Mesothelial cell of epicardium (in vitro differentiated cells): Measurements from ENCODE around the gene FBXO46. TPM values are rescaled to one million over a fixed set of nuclear protein-coding genes. Genes with fewer than 3 reads are reported as not detected.
A peak's percentile ranks its signal among the peaks of the same experiment; 100 is the strongest.

Source experiments
- DNase-seq, 2 experiments: peaks; one replicate each; pipeline ENCODE4 v3.0.0; 2021; ENCODE audit warnings: low spot score in 2 of 2; ENCODE audit not compliant: unreplicated experiment in 2 of 2
- H3K27ac Mint-ChIP-seq: 2 replicates; pipeline ENCODE4 v1.8.0; 2021; ENCODE audit warnings: mixed read lengths
- H3K27me3 Mint-ChIP-seq: 2 replicates; pipeline ENCODE4 v1.8.0; 2021; ENCODE audit warnings: low read depth, mixed read lengths
- H3K36me3 Mint-ChIP-seq: 2 replicates; pipeline ENCODE4 v1.8.0; 2021; ENCODE audit warnings: mixed read lengths
- H3K4me1 Mint-ChIP-seq: 2 replicates; pipeline ENCODE4 v1.8.0; 2021; ENCODE audit warnings: mixed read lengths
- H3K4me3 Mint-ChIP-seq: 2 replicates; pipeline ENCODE4 v1.8.0; 2021; ENCODE audit warnings: mild to moderate bottlenecking, moderate library complexity, mixed read lengths
- H3K9me3 Mint-ChIP-seq: 2 replicates; pipeline ENCODE4 v1.8.0; 2021; ENCODE audit warnings: mixed read lengths
- total RNA-seq: library from RNA; stranded (reverse); gene quantifications from 3 replicates; pipeline ENCODE4 v1.2.1, GENCODE V29; 2021
- TF ChIP-seq, protein P1 (sequence below): fragments of 200-600 bp; sonication (generic); IDR thresholded peaks from one replicate; pipeline ENCODE4 v1.5.0; 2021; ENCODE audit warnings: antibody characterized with exemption; ENCODE audit not compliant: unreplicated experiment

Gene FBXO46
- total RNA-seq, 1 donor from 2014 or later = 36.6 TPM

DNA sequence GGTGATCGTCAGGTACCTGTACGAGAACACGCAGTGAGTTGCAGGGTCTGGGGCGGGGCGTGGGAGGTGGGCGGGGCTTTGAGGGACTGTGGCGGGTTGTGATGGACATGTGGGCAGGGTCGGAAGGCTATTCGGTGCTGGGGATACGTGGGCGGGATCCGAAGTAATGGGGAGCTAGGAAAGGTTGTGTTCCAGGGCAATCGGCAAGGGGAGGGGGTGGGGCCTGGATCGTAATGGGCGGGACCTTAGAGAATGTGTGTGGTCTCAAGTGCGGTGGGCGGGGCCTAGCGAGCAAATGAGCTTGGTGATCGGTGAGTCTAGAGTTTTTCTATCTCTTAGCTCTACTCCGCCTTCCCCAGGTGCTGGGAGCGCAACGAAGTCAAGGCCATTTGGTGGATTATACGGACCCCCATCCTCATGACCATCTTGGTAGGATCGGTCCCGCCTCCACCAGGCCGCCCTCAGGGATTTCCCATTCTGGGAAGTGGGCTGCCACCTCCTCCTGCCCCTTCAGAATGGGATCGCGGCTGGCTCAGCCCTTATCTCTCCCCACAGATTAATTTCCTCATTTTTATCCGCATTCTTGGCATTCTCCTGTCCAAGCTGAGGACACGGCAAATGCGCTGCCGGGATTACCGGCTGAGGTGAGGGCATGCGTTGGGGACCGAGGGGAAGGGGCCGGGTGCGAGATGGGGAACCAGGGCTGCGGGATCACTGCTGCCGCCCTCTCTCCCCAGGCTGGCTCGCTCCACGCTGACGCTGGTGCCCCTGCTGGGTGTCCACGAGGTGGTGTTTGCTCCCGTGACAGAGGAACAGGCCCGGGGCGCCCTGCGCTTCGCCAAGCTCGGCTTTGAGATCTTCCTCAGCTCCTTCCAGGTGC, 53.1 kb downstream of the FBXO46 start:
- Mint-ChIP-seq H3K4me3 (peak overlapping the region; percentile 68), H3K36me3 (no peaks in the 10 kb centered on the region), H3K27me3 (peaks cover 13% of the 10 kb centered on the region), H3K9me3 (no peaks in the 10 kb centered on the region), H3K4me1 (peaks cover 20% of the 10 kb centered on the region), H3K27ac (peak overlapping the region; percentile 92)
- TF ChIP-seq, protein P1, sequence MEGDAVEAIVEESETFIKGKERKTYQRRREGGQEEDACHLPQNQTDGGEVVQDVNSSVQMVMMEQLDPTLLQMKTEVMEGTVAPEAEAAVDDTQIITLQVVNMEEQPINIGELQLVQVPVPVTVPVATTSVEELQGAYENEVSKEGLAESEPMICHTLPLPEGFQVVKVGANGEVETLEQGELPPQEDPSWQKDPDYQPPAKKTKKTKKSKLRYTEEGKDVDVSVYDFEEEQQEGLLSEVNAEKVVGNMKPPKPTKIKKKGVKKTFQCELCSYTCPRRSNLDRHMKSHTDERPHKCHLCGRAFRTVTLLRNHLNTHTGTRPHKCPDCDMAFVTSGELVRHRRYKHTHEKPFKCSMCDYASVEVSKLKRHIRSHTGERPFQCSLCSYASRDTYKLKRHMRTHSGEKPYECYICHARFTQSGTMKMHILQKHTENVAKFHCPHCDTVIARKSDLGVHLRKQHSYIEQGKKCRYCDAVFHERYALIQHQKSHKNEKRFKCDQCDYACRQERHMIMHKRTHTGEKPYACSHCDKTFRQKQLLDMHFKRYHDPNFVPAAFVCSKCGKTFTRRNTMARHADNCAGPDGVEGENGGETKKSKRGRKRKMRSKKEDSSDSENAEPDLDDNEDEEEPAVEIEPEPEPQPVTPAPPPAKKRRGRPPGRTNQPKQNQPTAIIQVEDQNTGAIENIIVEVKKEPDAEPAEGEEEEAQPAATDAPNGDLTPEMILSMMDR = no peak
- peak; percentile 75 to 81 for DNase-seq

DNA sequence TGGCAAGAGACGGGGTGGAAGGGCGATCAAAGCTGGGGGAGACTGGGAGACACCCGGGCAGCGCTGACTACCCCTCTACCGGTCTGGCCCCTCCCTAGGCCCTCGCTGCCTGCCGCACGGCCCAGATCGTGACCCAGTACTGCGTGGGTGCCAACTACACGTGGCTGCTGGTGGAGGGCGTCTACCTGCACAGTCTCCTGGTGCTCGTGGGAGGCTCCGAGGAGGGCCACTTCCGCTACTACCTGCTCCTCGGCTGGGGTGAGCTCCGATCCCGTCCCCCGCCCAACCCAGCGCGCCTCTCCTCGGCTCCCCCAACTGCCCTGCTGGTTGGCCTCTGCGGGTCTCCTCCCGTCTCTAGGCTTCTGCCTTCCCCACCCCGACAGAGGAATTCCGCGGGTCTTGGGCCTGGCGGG, 53.8 kb downstream of the FBXO46 start:
- peaks cover 19% of the 10 kb centered on the region for H3K27me3 Mint-ChIP-seq
- H3K9me3 Mint-ChIP-seq = no peaks in the 10 kb centered on the region
- H3K36me3 Mint-ChIP-seq = no peaks in the 10 kb centered on the region
- TF ChIP-seq, protein P1 = no peak
- DNase-seq = no peak
- H3K4me1 Mint-ChIP-seq = peaks cover 18% of the 10 kb centered on the region
- H3K27ac Mint-ChIP-seq = peak overlapping the region; percentile 34
- H3K4me3 Mint-ChIP-seq = peak overlapping the region; percentile 58

DNA sequence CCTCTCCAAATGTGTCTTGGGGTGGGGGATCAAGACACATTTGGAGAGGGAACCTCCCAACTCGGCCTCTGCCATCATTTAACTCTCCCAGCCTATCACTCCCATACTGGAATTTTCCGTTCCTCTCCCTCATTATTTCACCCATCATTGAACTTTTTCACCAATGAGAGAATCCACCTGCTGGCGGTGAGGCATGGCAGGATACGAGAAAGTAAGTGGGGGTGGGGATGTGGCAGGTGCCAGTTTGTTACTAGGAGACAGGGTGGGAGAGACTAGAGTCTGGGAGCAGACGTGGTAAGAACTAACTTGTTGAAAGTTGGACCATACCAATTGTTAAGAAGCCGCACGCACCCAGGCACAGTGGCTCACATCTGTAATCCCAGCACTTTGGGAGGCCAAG, 55.8 kb downstream of the FBXO46 start:
- Mint-ChIP-seq H3K4me1 (peaks cover 17% of the 10 kb centered on the region), H3K4me3 (no peak overlapping the region), H3K27ac (no peak overlapping the region), H3K36me3 (no peaks in the 10 kb centered on the region), H3K9me3 (no peaks in the 10 kb centered on the region), H3K27me3 (peaks cover 37% of the 10 kb centered on the region)
- TF ChIP-seq, protein P1 = no peak
- no peak for DNase-seq

DNA sequence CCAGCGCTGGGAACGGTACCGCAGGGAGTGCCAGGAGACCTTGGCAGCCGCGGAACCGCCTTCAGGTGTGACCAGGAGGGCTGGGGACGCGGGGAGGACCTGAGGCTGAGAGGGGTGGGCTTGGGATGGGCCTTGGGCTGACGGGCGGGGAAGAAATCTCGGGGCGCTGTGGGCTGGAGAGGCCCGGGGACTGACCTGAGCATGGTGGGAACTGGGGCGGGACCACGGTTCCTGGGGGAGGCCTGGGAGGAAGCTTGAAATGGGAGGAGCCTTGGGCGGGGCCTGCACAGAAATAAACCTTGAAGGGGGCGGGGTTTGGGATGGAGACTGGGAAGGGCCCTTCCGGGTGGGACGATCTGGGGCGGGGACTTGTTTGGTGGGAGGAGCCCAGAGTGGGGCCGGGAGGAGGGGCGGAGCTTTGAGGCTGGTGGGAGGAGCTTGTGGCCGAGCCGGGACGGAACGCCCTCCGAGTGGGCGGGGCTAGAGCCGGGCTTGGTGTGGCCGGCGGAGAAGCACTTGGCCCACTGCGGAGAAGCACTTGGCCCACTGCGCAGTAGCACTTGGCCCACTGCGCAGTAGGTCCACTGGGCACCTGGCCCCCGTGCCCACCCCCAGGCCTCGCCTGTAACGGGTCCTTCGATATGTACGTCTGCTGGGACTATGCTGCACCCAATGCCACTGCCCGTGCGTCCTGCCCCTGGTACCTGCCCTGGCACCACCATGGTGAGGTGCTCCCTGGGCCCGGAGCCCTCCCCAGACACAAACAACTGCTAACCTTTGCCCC, 59.8 kb downstream of the FBXO46 start:
- H3K27me3 Mint-ChIP-seq = peaks cover 62% of the 10 kb centered on the region

DNA sequence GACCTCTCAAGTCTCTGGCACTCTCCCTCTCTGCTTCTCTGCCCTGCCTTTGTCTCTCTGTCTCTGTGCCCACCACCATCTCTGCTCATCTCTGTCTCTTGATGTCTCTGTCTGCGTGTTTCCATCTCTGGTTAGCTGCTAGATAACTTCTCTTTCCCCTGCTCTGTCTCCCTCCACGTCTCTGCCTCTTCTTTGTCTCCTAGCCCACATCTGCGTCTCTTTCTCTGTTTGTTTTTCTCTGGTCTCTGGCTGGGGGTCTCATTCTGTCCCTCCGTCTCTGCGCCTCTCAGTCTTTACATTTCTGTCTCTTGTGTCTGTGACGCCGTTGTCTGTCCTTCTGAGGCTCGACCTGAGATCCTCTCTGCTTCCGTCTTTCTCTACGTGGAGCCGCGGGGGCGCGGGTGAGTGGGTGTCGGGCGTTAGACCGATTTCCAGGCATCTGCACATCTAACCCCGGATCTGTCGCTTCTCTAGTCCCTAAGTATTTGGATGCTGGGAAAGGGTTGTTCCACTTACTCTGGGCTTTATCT, 62.3 kb downstream of the FBXO46 start:
- H3K4me3 Mint-ChIP-seq = peak overlapping the region; percentile 59
- TF ChIP-seq, protein P1 = no peak
- peaks cover 67% of the 10 kb centered on the region for H3K27me3 Mint-ChIP-seq

More for the DNA sequence above, 59.8 kb downstream of the FBXO46 start:
- TF ChIP-seq, protein P1 = no peak
- H3K36me3 Mint-ChIP-seq = no peaks in the 10 kb centered on the region
- DNase-seq = peak; percentile 58 to 80
- H3K9me3 Mint-ChIP-seq = no peaks in the 10 kb centered on the region
- H3K27ac Mint-ChIP-seq = no peak overlapping the region
- H3K4me3 Mint-ChIP-seq = peak overlapping the region; percentile 55
- H3K4me1 Mint-ChIP-seq = peaks cover 19% of the 10 kb centered on the region

More for the DNA sequence above, 62.3 kb downstream of the FBXO46 start:
- no peak for DNase-seq
- Mint-ChIP-seq H3K4me1 (peaks cover 19% of the 10 kb centered on the region), H3K27ac (no peak overlapping the region), H3K9me3 (no peaks in the 10 kb centered on the region), H3K36me3 (no peaks in the 10 kb centered on the region)
